Smooth muscle cell (in vitro differentiated cells): ENCODE results near the gene IARS2. TPM values are rescaled to one million over a fixed set of nuclear protein-coding genes. Genes with fewer than 3 reads are reported as not detected.
"Not testable (repeated sequence)": the region's sequence is repeated elsewhere in the genome, so short reads cannot be mapped to it uniquely, and the experiment has no call there.

Experiments
- DNase-seq: peaks from one replicate; lab custom pipeline; 2025; ENCODE audit not compliant: unreplicated experiment; lab: John Stamatoyannopoulos, UW
- H2AFZ ChIP-seq: fragments of 200-600 bp; sonication (generic); 2 replicates; pipeline ENCODE4 v1.6.0; 2016; ENCODE audit warnings: antibody characterized with exemption, low read depth, mild to moderate bottlenecking
- H3F3A ChIP-seq: fragments of 200-600 bp; sonication (generic); 2 replicates; pipeline ENCODE4 v1.6.0; 2017; ENCODE audit warnings: antibody characterized with exemption, low read depth
- H3K27ac ChIP-seq: fragments of 200-600 bp; sonication (generic); 2 replicates; pipeline ENCODE4 v1.5.1; 2016; ENCODE audit warnings: low read depth, mild to moderate bottlenecking
- H3K27me3 ChIP-seq: fragments of 200-600 bp; sonication (generic); 2 replicates; pipeline ENCODE4 v1.6.1; 2016; ENCODE audit warnings: low read depth, mild to moderate bottlenecking
- H3K36me3 ChIP-seq: fragments of 200-600 bp; sonication (generic); 2 replicates; pipeline ENCODE4 v1.5.1; 2016; ENCODE audit warnings: low read depth
- H3K4me1 ChIP-seq: fragments of 200-600 bp; sonication (generic); 2 replicates; pipeline ENCODE4 v1.5.1; 2016; ENCODE audit warnings: low read depth
- H3K4me2 ChIP-seq: fragments of 200-600 bp; sonication (generic); 2 replicates; pipeline ENCODE4 v1.6.0; 2016; ENCODE audit warnings: mild to moderate bottlenecking
- H3K4me3 ChIP-seq: fragments of 200-600 bp; sonication (generic); 2 replicates; pipeline ENCODE4 v1.5.1; 2016; ENCODE audit warnings: mild to moderate bottlenecking
- H3K79me2 ChIP-seq: fragments of 200-600 bp; sonication (generic); 2 replicates; pipeline ENCODE4 v1.6.0; 2016; ENCODE audit warnings: low read depth, mild to moderate bottlenecking
- H3K9ac ChIP-seq: fragments of 200-600 bp; sonication (generic); 2 replicates; pipeline ENCODE4 v1.6.0; 2016; ENCODE audit warnings: low read depth
- H3K9me3 ChIP-seq: fragments of 200-600 bp; sonication (generic); replicated peaks from 2 replicates; pipeline ENCODE4 v1.5.1; 2016; ENCODE audit warnings: low read depth
- H4K20me1 ChIP-seq: fragments of 200-600 bp; sonication (generic); 2 replicates; pipeline ENCODE4 v1.6.0; 2016; ENCODE audit warnings: low read depth
- CTCF ChIP-seq: fragments of 200-600 bp; sonication (generic); IDR thresholded peaks from 2 replicates; pipeline ENCODE4 v1.5.1; 2017; ENCODE audit warnings: borderline replicate concordance, mild to moderate bottlenecking, antibody characterized with exemption; ENCODE audit not compliant: insufficient read depth, poor library complexity, severe bottlenecking
- WGBS: methylation state at CpG from one replicate; pipeline ENCODE4 v1.1.7; 2016; ENCODE audit warnings: low lambda C conversion rate; 5-methylcytosine and 5-hydroxymethylcytosine counted together
- polyA plus RNA-seq: library from polyadenylated mRNA; unstranded; fragments of >200 nt; fragmentation: Nextera tagmentation; extraction: Ambion mirVana; gene quantifications from 2 replicates; pipeline ENCODE4 v1.2.1, GENCODE V29; 2016
- total RNA-seq: library from RNA; depleted of rRNA; stranded (reverse); fragments of >200 nt; gene quantifications from 2 replicates; pipeline ENCODE4 v1.2.3, GENCODE V29; 2014

The IARS2 gene
- total and polyA plus RNA-seq, 2 experiments from 2014 or later = 42.5 to 81.0 TPM

GRCh38 chr1:220092694-220093093 lies 1.2 kb upstream of the IARS2 start:
- H4K20me1 ChIP-seq = peaks cover 6% of the 10 kb centered on the region
- H3K9me3 ChIP-seq = no peaks in the 10 kb centered on the region
- no peak for DNase-seq
- peak overlapping the region; percentile 91 for H2AFZ ChIP-seq
- peaks cover 2% of the 10 kb centered on the region for H3K36me3 ChIP-seq
- H3F3A ChIP-seq = no peaks in the 10 kb centered on the region
- no peak for TF ChIP-seq CTCF
- H3K4me1 ChIP-seq = peaks cover 10% of the 10 kb centered on the region
- no peak overlapping the region for H3K4me3 ChIP-seq
- no peak overlapping the region for H3K9ac ChIP-seq
- no peaks in the 10 kb centered on the region for H3K27me3 ChIP-seq
- no peak overlapping the region for H3K27ac ChIP-seq
- H3K4me2 ChIP-seq = no peak overlapping the region
- H3K79me2 ChIP-seq = peaks cover 25% of the 10 kb centered on the region
- WGBS = 100% methylated on average over 1 of the region's 1 CpG

- peak overlapping the region; percentile 91 for H2AFZ ChIP-seq
- H4K20me1 ChIP-seq = peaks cover 6% of the 10 kb centered on the region
- peaks cover 10% of the 10 kb centered on the region for H3K4me1 ChIP-seq
- no peaks in the 10 kb centered on the region for H3F3A ChIP-seq
- H3K9ac ChIP-seq = no peak overlapping the region
- H3K79me2 ChIP-seq = peaks cover 21% of the 10 kb centered on the region
- H3K4me3 ChIP-seq = peak overlapping the region; percentile 87
- no peaks in the 10 kb centered on the region for H3K27me3 ChIP-seq
- 44% methylated on average over 9 of the region's 12 CpGs for WGBS
- no peak overlapping the region for H3K27ac ChIP-seq
- DNase-seq = no peak
- H3K36me3 ChIP-seq = peaks cover 4% of the 10 kb centered on the region
- no peak for TF ChIP-seq CTCF
- H3K4me2 ChIP-seq = peak overlapping the region; percentile 71
- no peaks in the 10 kb centered on the region for H3K9me3 ChIP-seq
These were observed 444 bp upstream of the IARS2 start for GRCh38 chr1:220093361-220094015.

GRCh38 chr1:220099826-220100225 lies 5.9 kb downstream of the IARS2 start:
- no peaks in the 10 kb centered on the region for H3K27me3 ChIP-seq
- H3K36me3 ChIP-seq = peaks cover 22% of the 10 kb centered on the region
- H3F3A ChIP-seq = no peaks in the 10 kb centered on the region
- no peak for TF ChIP-seq CTCF
- DNase-seq = no peak
- H3K4me1 ChIP-seq = peaks cover 8% of the 10 kb centered on the region
- H3K4me3 ChIP-seq = no peak overlapping the region
- no peak overlapping the region for H2AFZ ChIP-seq
- peaks cover 6% of the 10 kb centered on the region for H4K20me1 ChIP-seq
- no peaks in the 10 kb centered on the region for H3K9me3 ChIP-seq
- no peak overlapping the region for H3K9ac ChIP-seq
- H3K27ac ChIP-seq = no peak overlapping the region
- H3K4me2 ChIP-seq = no peak overlapping the region
- H3K79me2 ChIP-seq = peaks cover 15% of the 10 kb centered on the region

GRCh38 chr1:220110473-220110872 lies 16.5 kb downstream of the IARS2 start:
- H3F3A ChIP-seq, H3K79me2 ChIP-seq, DNase-seq, H4K20me1 ChIP-seq, H3K27ac ChIP-seq, H3K9me3 ChIP-seq, H3K4me1 ChIP-seq, H3K4me3 ChIP-seq, H3K27me3 ChIP-seq, H3K9ac ChIP-seq, H3K4me2 ChIP-seq, H2AFZ ChIP-seq: not testable (repeated sequence)
- H3K36me3 ChIP-seq = peaks cover 42% of the 10 kb centered on the region
- 96% methylated on average over 6 of the region's 6 CpGs for WGBS

- not testable (repeated sequence) for H3K4me3 ChIP-seq, H3F3A ChIP-seq, H3K27me3 ChIP-seq, H3K4me2 ChIP-seq, H3K9ac ChIP-seq, H3K4me1 ChIP-seq, H3K27ac ChIP-seq, H4K20me1 ChIP-seq, H2AFZ ChIP-seq, H3K9me3 ChIP-seq, H3K79me2 ChIP-seq, DNase-seq
- WGBS = 95% methylated on average over 4 of the region's 4 CpGs
- peaks cover 26% of the 10 kb centered on the region for H3K36me3 ChIP-seq
These were observed 18.7 kb downstream of the IARS2 start for GRCh38 chr1:220112600-220112999.
